Epidermal melanocyte (primary cell): Measurements from ENCODE around the gene KAT2B.
A peak's percentile ranks its signal among the peaks of the same experiment; 100 is the strongest.
"Not testable (repeated sequence)": the region's sequence is repeated elsewhere in the genome, so short reads cannot be mapped to it uniquely, and the experiment has no call there.

Experiments used
- DNase-seq: peaks from one replicate; pipeline ENCODE4 v3.0.0; 2011; ENCODE audit warnings: low spot score; ENCODE audit not compliant: insufficient read length

Gene KAT2B

DNA sequence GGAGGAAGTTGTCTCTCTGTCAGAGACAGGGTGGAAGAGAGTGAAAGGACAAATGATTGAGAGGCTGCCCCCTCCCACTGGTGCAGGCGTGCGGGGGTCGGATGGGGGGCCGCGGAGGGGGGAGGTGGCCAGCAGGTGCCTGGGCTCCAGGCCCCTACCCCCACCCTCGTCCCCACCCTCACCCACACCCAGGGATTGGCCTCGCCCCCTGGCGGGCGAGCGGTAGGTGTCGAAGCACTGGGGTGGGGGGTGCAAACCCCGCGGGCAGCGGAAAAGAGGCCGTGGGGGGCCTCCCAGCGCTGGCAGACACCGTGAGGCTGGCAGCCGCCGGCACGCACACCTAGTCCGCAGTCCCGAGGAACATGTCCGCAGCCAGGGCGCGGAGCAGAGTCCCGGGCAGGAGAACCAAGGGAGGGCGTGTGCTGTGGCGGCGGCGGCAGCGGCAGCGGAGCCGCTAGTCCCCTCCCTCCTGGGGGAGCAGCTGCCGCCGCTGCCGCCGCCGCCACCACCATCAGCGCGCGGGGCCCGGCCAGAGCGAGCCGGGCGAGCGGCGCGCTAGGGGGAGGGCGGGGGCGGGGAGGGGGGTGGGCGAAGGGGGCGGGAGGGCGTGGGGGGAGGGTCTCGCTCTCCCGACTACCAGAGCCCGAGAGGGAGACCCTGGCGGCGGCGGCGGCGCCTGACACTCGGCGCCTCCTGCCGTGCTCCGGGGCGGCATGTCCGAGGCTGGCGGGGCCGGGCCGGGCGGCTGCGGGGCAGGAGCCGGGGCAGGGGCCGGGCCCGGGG is at the start of gene KAT2B:
Gene KAT2B (plus strand): TSS at position 682 of the 783 bp plus-strand sequence. CDS start 32 bp downstream, at position 714.
- peak; percentile 57 for DNase-seq

DNA sequence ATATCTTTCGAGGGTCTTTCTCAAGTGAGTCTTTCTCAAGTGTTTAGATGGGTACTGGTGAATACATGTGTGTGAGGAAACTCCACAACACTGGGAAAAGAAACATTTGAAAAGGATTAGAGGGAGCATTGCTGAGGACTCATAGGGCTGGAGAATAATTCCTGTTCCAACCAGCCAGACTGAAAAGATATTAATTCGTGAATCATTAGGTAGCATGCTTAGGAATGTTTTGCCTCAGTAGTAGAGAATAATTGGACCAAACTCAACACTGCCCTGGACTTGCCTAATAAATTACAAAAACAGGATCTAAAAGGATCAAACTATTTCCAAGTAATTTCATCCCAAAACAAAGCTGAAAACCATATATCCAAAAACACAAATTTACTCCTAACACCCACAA is 45.5 kb upstream of the KAT2B start:
- no peak for DNase-seq

DNA sequence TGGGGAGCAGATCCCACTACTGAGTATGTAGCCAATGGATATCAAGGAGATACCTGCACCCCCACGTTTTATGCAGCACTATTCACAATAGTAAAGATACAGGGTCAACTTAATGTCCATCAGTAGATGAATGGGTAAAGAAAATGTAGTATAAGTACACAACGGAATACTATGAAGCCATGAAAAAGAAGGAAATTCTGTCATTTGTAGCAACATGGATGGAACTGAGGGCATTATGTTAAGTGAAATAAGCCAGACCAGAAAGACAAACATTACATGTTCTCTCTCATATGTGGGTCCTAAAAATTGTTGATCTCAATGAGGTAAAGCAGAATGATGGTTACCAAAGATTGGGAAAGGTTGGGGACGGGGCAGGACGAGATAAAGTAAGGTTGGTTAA is 42.7 kb upstream of the KAT2B start:
- DNase-seq = no peak

DNA sequence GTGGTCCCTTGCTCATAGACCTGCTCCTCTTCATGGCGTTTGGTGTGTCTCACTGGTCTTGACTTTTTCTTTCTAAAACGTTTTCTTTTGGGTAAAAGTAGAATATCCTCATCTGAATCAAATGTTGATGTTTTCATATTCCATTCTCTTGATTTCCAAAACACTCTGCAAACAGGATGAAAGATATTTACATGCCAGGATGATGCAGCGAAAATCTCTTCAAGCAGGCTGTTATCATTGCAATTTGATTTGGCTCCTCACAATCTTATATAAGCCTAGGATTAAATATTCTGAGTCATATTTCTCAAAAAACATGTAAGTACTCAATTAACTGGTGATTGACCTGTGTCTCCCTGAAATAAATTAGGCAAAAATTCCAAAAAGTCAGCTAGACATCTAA is 38.3 kb upstream of the KAT2B start:
- no peak for DNase-seq

DNA sequence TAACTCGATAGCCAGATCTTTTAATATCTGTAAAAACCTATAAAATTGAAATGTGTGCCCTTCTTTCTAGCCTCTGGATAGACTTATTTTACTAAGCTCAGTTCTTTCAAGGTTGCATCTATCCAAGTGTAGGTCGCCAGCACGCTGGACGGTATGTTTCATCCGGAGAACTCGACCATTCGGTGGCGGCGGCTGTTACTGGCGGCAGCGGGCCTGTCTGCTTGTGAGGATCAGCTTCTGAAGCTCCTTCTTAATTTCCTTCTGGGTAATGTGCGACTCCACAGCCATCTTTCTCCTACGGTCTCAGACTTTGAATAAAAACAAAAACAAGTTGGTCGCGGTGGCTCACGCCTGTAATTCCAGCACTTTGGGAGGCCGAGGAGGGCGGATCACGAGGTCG is 32.3 kb upstream of the KAT2B start:
- DNase-seq = no peak

DNA sequence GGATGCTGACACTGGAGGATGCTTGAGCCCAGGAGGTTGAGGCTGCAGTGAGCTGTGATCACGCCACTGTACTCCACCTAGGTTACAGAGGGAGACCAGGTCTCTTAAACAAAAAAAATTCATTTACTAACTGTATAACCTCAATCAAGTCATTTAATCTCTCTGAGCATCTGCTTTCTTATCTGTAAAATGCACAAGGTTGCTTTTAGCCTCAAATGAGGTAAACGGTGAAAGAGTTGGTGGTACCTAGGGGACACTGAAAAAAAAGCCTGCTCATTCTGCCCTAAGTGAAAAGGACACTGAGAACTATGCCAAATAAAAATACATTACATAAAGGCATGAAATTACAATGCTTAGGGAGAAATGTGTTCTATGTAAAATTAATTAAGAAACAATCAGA is 31.6 kb upstream of the KAT2B start:
- DNase-seq = no peak

DNA sequence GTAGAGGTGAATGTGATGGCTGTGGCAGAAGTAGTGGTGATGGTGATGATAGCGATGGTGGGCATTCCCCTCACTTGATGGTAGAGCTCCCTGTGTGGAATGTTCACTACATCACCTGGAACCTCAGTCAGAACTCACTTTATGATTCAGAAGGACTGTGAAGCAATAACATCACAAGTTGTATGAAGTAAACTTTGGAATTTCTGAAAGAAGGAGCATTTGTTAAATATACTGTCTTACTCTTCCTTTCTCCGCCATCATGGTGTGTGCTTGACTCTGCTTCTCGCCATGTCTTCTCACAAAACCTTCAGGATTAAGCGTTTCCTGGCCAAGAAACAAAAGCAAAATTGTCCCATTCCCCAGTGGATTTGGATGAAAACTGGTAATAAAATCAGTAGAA is 28.1 kb upstream of the KAT2B start, which contains the start of gene PP2D1:
Gene PP2D1 (minus strand): TSS at position 101 of the 400 bp plus-strand sequence. CDS start 192 bp downstream, outside the sequence.
- no peak for DNase-seq

DNA sequence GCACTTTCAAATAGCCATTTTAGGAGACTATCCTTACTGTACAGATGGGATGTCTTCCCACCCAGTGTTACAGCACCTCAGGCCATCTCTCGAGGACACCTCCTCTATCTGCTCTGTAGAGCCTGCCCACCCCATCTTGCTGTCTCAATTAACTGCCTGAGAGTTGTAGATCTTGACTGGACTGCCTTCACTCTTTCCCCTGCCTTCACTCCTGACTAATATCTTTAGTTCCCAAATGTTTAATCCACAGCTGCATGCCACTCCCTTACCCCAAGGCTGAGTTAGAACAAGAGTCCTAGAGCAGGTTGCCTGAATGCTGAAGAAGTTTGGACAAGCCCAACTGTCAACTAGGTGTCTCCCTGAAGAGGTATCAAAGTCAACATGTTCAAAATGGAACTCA is 26.9 kb upstream of the KAT2B start:
- no peak for DNase-seq

DNA sequence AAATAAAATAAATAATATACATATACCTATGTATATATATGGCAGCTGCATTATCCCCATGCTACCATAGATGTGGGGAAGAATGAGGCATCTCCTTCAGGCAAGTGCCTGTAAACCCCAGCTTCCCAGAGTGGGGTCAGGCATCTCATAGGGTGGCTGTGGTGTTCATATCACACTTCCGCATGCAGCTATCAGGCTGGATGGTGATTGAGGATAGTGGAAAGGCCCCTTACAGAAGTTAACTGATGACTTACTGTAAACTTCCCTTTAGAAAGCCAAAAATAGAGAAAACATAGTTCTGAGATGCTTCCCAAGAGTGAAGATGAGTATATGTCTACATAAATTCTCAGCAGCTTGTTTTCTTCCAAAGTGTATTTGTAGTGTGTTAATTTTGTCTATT is 24.7 kb upstream of the KAT2B start:
- DNase-seq = no peak

DNA sequence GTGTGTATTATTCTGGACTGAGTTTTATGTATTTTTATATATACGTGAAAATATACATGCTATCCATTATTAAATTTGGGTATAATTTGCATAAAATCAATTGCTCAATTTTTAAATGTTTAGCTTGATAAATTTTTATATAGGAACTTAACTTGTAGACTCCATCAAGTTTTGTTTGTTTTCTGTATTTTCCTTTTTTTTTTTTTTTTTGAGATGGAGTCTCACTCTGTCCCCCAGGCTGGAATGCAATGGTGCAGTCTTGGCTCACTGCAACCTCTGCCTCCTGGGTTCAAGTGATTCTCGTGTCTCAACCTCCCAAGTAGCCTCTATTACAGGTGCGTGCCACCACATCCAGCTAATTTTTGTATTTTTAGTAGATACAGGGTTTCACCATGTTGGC is 24.2 kb upstream of the KAT2B start:
- not testable (repeated sequence) for DNase-seq

DNA sequence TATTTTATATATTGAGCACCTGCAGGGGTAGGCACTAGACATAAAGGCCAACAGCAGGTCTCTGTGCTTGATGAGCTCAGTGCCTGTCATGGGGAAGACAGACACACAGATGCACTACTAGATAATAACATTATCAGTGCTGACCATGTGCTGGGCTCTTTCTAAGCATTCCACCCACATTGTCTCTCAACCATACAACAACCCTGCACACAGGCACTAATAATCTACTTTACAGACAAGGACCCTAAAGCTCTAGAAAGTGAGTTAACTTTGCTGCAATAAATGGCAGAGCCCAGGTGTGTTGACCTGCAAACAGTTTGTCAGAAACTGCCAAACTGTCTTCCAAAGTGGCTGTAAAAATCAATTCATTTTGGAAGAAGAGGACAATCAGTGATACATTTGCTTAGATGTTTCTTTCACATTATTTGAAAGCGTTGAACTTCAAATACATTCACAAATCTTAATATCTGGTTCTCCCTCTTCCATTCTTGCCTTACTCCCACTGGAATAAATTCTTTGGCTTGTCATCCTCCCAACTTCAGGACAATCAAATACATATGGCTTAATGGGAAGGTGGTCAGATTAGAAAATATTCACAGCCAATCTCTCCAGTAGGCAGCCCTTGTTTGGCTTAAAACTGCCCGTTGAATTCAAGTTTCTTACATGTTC is 17.2 kb upstream of the KAT2B start:
- no peak for DNase-seq

DNA sequence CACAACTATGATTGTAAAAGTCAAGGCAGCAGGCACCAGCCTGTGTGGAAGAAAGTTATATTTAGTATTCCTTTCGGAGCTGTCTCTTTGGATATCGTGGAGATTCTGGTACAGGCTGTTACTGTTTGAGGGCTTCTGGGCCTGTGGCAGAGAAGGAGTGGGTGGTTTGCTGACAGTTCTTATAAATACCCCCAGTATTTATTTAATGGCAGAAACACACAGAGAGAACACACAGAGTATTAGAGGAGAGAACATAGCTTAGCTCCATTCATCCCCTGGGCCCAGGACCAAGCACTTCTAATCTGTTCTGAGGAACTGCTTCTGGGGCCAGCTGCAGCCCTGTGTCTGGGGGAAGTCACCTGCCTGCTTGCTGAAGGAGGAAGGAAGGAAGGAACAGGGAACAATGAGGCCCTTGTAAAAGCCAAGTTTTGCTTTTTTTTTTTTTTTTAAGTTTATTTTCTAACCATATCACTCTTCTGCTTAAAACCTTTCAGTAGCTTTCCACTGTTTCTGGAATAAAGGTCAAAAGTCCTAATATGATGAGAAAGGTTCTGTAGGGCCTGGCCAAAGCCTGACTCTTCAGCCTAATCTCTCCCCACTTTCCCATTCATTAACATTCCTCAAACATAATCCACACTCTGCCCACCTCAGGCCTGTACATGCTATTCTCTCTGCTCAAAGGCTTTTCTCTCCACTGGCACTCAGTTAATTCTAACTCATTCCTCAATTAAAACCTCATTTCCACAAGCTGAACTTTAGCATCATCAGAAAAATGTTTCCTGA is 16.4 kb upstream of the KAT2B start:
- peak; percentile 28 for DNase-seq

DNA sequence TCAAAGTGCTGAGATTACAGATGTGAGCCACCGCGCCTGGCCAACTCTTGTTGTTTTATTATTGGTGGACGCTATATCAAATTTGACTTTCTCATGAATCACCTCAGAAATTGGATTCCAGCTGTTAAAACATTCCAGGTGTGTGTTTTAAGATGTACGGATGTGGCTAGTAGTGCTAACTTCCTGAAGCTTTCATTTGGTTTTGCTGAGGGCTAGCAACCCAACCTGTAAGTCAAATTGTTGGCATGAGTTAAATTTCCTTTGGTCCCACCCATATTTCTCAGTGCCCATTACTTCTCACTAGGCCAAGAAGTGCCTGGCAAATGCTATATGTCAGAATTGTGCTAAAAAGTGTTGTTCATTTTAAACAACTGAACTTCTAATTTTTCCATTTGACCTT is 13.1 kb upstream of the KAT2B start:
- DNase-seq = no peak

DNA sequence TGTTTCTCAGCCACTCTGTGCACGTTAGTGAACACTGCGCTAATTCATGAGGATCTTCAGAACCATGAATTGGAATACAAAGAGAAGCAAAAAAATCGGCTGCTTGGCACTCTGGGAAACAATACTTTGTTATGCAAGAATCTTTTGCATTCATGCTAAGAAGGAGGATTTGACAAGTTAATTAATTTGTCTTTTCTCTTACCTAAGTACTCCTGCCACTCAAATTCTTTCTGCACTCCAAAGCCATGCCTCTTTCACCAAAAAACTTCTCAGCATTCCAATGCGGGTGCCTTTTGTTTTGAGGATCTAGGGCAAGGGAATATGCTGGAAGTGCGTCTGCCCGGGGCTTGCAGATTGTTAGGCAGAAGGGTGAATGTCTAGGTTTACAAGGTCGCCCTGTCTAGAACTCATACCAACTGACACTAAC is 11.3 kb upstream of the KAT2B start:
- no peak for DNase-seq

DNA sequence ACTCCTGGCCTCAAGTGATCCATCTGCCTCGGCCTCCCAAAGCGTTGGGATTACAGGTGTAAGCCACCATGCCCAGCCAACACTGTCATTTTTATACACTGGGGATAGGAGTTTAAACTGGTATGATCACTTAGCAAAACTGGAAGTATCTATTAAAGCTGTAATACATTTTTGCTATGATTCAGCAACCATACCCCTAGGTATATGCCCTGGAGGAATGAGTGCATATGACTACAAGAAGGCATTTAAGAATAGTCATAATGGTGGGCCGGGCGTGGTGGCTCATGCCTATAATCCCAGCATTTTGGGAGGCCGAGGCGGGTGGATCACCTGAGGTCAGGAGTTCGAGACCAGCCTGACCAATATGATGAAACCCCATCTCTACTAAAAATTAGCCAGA is 8.3 kb upstream of the KAT2B start:
- not testable (repeated sequence) for DNase-seq

DNA sequence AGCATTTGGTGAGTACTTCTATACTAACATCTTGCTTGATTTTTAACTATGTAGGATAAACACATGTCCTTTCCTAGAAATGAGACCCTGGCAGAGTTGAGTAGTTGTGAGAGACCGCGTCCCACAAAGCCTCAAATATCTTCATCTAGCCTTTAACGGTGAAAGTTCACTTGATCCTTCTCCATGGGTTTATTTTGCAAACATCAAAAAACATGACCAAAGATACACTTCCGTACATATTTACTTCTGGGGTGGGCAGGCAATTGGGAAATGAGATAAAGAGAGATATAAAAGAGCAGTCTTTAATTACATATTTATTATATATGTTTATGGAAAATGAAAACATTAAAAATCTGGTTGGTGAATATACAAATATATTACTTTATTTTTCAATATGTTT is 5.2 kb upstream of the KAT2B start:
- DNase-seq = no peak

DNA sequence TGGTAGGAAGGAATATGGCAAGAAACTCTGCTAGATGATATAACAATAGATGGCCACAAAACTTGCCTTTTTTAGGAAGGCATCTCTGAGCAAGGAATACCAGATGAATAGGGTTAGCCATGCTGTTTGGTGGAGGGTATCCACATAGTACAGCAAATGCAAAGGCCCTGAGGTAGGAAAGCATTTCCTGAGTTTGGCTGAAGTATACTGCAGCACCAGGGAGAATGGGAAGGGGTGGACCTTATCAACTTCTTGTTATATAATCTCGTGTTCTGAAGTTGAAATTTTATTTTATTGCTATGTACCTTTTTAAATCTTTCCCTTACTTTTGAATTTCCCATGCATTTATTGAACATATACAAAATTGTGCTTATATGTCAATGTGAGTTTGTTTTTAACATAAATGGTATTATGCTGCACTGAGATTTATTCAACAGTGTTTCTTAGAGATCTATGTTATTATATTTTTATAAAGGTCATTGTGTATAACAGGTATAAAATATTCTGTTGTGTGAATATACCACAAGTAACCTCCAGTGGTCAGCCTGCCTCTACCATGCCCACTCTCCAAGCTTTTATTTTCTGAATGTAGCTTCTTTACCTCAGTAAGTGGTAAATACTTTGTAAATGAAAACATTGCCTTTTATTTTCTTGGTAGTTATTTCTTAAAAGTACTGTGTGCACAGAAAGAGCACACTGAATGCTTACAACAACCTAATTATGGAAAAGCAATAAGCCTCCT is 2.8 kb upstream of the KAT2B start:
- no peak for DNase-seq

DNA sequence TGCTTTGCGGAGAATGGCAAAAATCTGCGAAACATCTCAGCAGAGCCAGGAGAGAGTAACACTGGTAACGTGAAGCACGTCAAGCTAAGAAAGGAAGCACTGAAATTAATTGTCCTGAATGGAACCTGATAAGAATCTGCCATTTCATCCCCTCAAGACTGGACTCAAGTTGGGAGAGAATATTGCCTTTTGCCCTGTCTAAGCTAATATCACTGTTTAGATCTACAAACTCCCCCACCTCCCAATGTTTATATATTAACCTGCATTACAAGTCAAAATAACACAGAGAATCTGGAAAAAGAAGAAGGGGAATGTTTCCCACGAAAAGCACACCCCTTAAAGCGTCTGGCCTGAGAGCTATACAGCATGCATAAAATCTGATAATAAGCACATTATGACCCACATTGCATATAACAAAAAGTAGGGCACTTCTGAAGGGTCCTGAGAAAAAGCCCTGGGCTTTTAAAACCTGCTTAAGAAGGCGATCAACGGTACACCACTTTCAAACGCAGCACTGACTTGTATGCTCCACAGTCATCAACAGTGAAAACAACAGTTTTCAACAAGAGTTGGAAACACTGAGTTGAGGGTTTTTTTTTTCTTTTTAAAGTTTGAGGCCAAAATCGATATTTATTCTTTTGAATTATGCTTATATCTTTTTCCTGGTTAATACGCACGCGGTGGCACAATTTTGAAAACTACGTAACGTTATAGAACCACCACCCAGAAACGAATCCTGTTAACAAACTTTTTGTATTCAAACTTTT is 1.4 kb upstream of the KAT2B start:
- DNase-seq = no peak

DNA sequence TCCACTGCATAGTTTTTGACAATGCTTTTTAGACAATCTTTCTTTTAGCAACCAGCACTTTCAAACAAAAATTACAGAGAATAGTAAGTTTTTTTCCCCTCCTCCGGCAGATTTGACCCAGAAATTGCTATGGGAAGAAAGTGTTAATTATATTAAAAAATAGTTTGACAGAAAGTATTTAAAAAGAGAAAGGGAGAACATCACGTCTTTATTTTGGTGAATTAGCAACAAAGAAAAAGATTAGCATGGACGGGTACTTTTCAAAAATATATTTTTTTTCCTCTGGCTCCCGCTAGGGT is 831 bp upstream of the KAT2B start:
- DNase-seq = no peak

DNA sequence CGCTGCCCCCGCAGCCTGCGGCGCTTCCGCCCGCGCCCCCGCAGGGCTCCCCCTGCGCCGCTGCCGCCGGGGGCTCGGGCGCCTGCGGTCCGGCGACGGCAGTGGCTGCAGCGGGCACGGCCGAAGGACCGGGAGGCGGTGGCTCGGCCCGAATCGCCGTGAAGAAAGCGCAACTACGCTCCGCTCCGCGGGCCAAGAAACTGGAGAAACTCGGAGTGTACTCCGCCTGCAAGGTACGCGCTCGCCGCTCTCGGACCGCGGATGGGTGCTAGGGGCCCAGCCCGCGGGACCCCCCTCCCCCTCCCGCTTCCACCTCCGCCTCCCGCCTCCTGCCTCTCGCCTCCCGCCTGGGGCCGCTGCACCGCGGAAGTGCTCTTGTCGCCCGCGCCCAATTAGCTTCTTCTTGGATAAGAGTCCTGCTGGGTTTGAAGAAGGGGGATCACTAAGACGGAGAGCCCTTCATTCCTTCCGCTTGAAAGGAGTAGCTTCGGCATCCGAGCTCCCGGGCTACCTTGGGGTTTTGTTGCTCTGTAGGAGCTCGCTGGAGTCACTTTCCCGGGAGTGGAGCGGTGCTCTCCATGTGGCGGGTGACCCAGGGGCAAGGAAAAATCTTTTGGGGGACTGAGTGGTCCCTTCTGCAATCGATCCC is 426 bp downstream of the KAT2B start:
- peak; percentile 42 for DNase-seq
